Gastrocnemius medialis (tissue), 4 donors: ENCODE data around the gene SEMA4C.

ENCODE experiments used
- POLR2A ChIP-seq, 2 donors: fragments of 450-650 bp; IDR thresholded peaks; one replicate each; pipeline ENCODE4 v1.6.1; 2017; ENCODE audit warnings: antibody characterized with exemption in 2 of 2, mild to moderate bottlenecking in 2 of 2, moderate library complexity in 2 of 2
- TF ChIP-seq, protein P1 (sequence below), 5 experiments: fragments of 450-650 bp in 3 of 5; fragments of 200-600 bp in 2 of 5; sonication (generic) in 2 of 5; IDR thresholded peaks in 4 of 5; conservative IDR thresholded peaks in 1 of 5; 1 replicate in 4 of 5; 2 replicates in 1 of 5; pipeline ENCODE4 v1.5.1; 2016 to 2019; ENCODE audit warnings: antibody characterized with exemption in 5 of 5, mild to moderate bottlenecking in 3 of 5, moderate library complexity in 3 of 5

DNA sequence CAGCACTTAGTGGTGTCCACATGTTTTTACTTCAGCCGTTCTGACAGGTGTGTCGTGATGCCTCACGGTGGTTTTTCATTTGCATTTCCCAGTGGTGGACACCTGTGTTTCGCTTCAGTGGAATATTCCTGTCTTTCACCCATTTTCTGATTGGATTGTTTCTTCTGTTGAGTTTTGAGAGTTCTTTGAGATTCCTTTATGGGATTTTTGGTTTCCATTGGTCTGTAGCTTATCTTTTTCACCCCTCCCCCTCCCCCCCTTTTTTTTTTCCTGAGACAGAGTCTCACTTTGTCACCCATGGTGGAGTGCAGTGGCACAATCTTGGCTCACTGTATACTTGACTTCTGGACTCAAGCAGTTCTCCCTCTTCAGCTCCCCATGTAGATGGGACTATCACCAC, 34.0 kb downstream of the SEMA4C start:
- TF ChIP-seq POLR2A (IDR thresholded peaks at IDR 0.05), result no peak
- TF ChIP-seq, protein P1, sequence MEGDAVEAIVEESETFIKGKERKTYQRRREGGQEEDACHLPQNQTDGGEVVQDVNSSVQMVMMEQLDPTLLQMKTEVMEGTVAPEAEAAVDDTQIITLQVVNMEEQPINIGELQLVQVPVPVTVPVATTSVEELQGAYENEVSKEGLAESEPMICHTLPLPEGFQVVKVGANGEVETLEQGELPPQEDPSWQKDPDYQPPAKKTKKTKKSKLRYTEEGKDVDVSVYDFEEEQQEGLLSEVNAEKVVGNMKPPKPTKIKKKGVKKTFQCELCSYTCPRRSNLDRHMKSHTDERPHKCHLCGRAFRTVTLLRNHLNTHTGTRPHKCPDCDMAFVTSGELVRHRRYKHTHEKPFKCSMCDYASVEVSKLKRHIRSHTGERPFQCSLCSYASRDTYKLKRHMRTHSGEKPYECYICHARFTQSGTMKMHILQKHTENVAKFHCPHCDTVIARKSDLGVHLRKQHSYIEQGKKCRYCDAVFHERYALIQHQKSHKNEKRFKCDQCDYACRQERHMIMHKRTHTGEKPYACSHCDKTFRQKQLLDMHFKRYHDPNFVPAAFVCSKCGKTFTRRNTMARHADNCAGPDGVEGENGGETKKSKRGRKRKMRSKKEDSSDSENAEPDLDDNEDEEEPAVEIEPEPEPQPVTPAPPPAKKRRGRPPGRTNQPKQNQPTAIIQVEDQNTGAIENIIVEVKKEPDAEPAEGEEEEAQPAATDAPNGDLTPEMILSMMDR (IDR thresholded peaks at IDR 0.05 in 4 of 5, conservative IDR thresholded peaks at IDR 0.05 in 1 of 5), result no peak
